Measurements from ENCODE around the gene THAP6.

THAP6 gene

GRCh38 chr4:75544870-75545269, 30.6 kb downstream of the THAP6 start:
- peaks cover 2% of the 10 kb centered on the region for H3K4me1 ChIP-seq (ENCODE audit: insufficient read depth, insufficient read length)
- TF ChIP-seq ZNF274 (IDR thresholded peaks at IDR 0.05; ENCODE audit: low read depth, low read length) (no peak), SUZ12 (IDR thresholded peaks at IDR 0.05; ENCODE audit: extremely low read depth, insufficient read depth, insufficient read length) (no peak), YY1 (IDR thresholded peaks at IDR 0.05; ENCODE audit: insufficient read depth, insufficient read length) (no peak)
- no peak for DNase-seq (ENCODE audit: low read depth, low spot score)
- no peaks in the 10 kb centered on the region for H3K9me3 ChIP-seq (ENCODE audit: insufficient read depth, low read length)
- no peak overlapping the region for H3K4me3 ChIP-seq (ENCODE audit: insufficient read length, low read depth)
- no peaks in the 10 kb centered on the region for H3K27me3 ChIP-seq (ENCODE audit: insufficient read depth, insufficient read length)
- no peak overlapping the region for H3K9ac ChIP-seq (ENCODE audit: insufficient read length, low read depth)
- H3K36me3 ChIP-seq (ENCODE audit: insufficient read depth, insufficient read length, low read length) = peaks cover 10% of the 10 kb centered on the region

GRCh38 chr4:75545526-75545925, 31.3 kb downstream of the THAP6 start:
- Histone ChIP-seq H3K9me3 (ENCODE audit: insufficient read depth, low read length) (no peaks in the 10 kb centered on the region), H3K27me3 (ENCODE audit: insufficient read depth, insufficient read length) (no peaks in the 10 kb centered on the region), H3K9ac (ENCODE audit: insufficient read length, low read depth) (no peak overlapping the region), H3K4me3 (ENCODE audit: insufficient read length, low read depth) (no peak overlapping the region), H3K4me1 (ENCODE audit: insufficient read depth, insufficient read length) (peaks cover 2% of the 10 kb centered on the region), H3K36me3 (ENCODE audit: insufficient read depth, insufficient read length, low read length) (peaks cover 8% of the 10 kb centered on the region)
- TF ChIP-seq YY1 (IDR thresholded peaks at IDR 0.05; ENCODE audit: insufficient read depth, insufficient read length) = no peak
- no peak for TF ChIP-seq SUZ12 (IDR thresholded peaks at IDR 0.05; ENCODE audit: extremely low read depth, insufficient read depth, insufficient read length)
- TF ChIP-seq ZNF274 (IDR thresholded peaks at IDR 0.05; ENCODE audit: low read depth, low read length) = no peak
- DNase-seq (ENCODE audit: low read depth, low spot score) = no peak

- no peak for DNase-seq (ENCODE audit: low read depth, low spot score)
- peaks cover 8% of the 10 kb centered on the region for H3K36me3 ChIP-seq (ENCODE audit: insufficient read depth, insufficient read length, low read length)
- no peak overlapping the region for H3K9ac ChIP-seq (ENCODE audit: insufficient read length, low read depth)
- no peaks in the 10 kb centered on the region for H3K27me3 ChIP-seq (ENCODE audit: insufficient read depth, insufficient read length)
- no peaks in the 10 kb centered on the region for H3K9me3 ChIP-seq (ENCODE audit: insufficient read depth, low read length)
- TF ChIP-seq YY1 (IDR thresholded peaks at IDR 0.05; ENCODE audit: insufficient read depth, insufficient read length) = no peak
- no peak for TF ChIP-seq SUZ12 (IDR thresholded peaks at IDR 0.05; ENCODE audit: extremely low read depth, insufficient read depth, insufficient read length)
- TF ChIP-seq ZNF274 (IDR thresholded peaks at IDR 0.05; ENCODE audit: low read depth, low read length) = no peak
- H3K4me1 ChIP-seq (ENCODE audit: insufficient read depth, insufficient read length) = peaks cover 2% of the 10 kb centered on the region
- no peak overlapping the region for H3K4me3 ChIP-seq (ENCODE audit: insufficient read length, low read depth)
Measured at GRCh38 chr4:75547647-75548387, 33.5 kb downstream of the THAP6 start.

- no peaks in the 10 kb centered on the region for H3K9me3 ChIP-seq (ENCODE audit: insufficient read depth, low read length)
- no peak for DNase-seq (ENCODE audit: low read depth, low spot score)
- H3K4me3 ChIP-seq (ENCODE audit: insufficient read length, low read depth) = no peak overlapping the region
- peaks cover 8% of the 10 kb centered on the region for H3K36me3 ChIP-seq (ENCODE audit: insufficient read depth, insufficient read length, low read length)
- TF ChIP-seq YY1 (IDR thresholded peaks at IDR 0.05; ENCODE audit: insufficient read depth, insufficient read length) (no peak), SUZ12 (IDR thresholded peaks at IDR 0.05; ENCODE audit: extremely low read depth, insufficient read depth, insufficient read length) (no peak), ZNF274 (IDR thresholded peaks at IDR 0.05; ENCODE audit: low read depth, low read length) (no peak)
- peaks cover 2% of the 10 kb centered on the region for H3K4me1 ChIP-seq (ENCODE audit: insufficient read depth, insufficient read length)
- no peak overlapping the region for H3K9ac ChIP-seq (ENCODE audit: insufficient read length, low read depth)
- H3K27me3 ChIP-seq (ENCODE audit: insufficient read depth, insufficient read length) = no peaks in the 10 kb centered on the region
Measured at GRCh38 chr4:75549019-75549418, 34.7 kb downstream of the THAP6 start.

GRCh38 chr4:75552452-75552851, 38.2 kb downstream of the THAP6 start:
- H3K9me3 ChIP-seq (ENCODE audit: insufficient read depth, low read length) = no peaks in the 10 kb centered on the region
- no peak overlapping the region for H3K4me3 ChIP-seq (ENCODE audit: insufficient read length, low read depth)
- no peak overlapping the region for H3K9ac ChIP-seq (ENCODE audit: insufficient read length, low read depth)
- H3K36me3 ChIP-seq (ENCODE audit: insufficient read depth, insufficient read length, low read length) = no peaks in the 10 kb centered on the region
- H3K27me3 ChIP-seq (ENCODE audit: insufficient read depth, insufficient read length) = no peaks in the 10 kb centered on the region
- TF ChIP-seq YY1 (IDR thresholded peaks at IDR 0.05; ENCODE audit: insufficient read depth, insufficient read length) (no peak), ZNF274 (IDR thresholded peaks at IDR 0.05; ENCODE audit: low read depth, low read length) (no peak), SUZ12 (IDR thresholded peaks at IDR 0.05; ENCODE audit: extremely low read depth, insufficient read depth, insufficient read length) (no peak)
- no peak for DNase-seq (ENCODE audit: low read depth, low spot score)
- H3K4me1 ChIP-seq (ENCODE audit: insufficient read depth, insufficient read length) = no peaks in the 10 kb centered on the region

- H3K9me3 ChIP-seq (ENCODE audit: insufficient read depth, low read length) = no peaks in the 10 kb centered on the region
- H3K9ac ChIP-seq (ENCODE audit: insufficient read length, low read depth) = no peak within 1 kb of the TSS
- DNase-seq (ENCODE audit: low read depth, low spot score) = peak; percentile 36
- TF ChIP-seq ZNF274 (IDR thresholded peaks at IDR 0.05; ENCODE audit: low read depth, low read length) (no peak), SUZ12 (IDR thresholded peaks at IDR 0.05; ENCODE audit: extremely low read depth, insufficient read depth, insufficient read length) (no peak), YY1 (IDR thresholded peaks at IDR 0.05; ENCODE audit: insufficient read depth, insufficient read length) (no peak)
- no peaks in the 10 kb centered on the region for H3K4me1 ChIP-seq (ENCODE audit: insufficient read depth, insufficient read length)
- H3K27me3 ChIP-seq (ENCODE audit: insufficient read depth, insufficient read length) = no peaks in the 10 kb centered on the region
- no peaks in the 10 kb centered on the region for H3K36me3 ChIP-seq (ENCODE audit: insufficient read depth, insufficient read length, low read length)
- H3K4me3 ChIP-seq (ENCODE audit: insufficient read length, low read depth) = no peak within 1 kb of the TSS
Measured at GRCh38 chr4:75555294-75556164, 41.3 kb downstream of the THAP6 start, which contains the start of gene ODAPH. Gene ODAPH, plus strand, starts transcription at chr4:75556066. Its CDS starts 17 bp downstream, at chr4:75556083.

- DNase-seq (ENCODE audit: low read depth, low spot score) = no peak
- H3K36me3 ChIP-seq (ENCODE audit: insufficient read depth, insufficient read length, low read length) = no peaks in the 10 kb centered on the region
- H3K4me1 ChIP-seq (ENCODE audit: insufficient read depth, insufficient read length) = no peaks in the 10 kb centered on the region
- TF ChIP-seq SUZ12 (IDR thresholded peaks at IDR 0.05; ENCODE audit: extremely low read depth, insufficient read depth, insufficient read length) = no peak
- TF ChIP-seq ZNF274 (IDR thresholded peaks at IDR 0.05; ENCODE audit: low read depth, low read length) = no peak
- TF ChIP-seq YY1 (IDR thresholded peaks at IDR 0.05; ENCODE audit: insufficient read depth, insufficient read length) = no peak
- no peaks in the 10 kb centered on the region for H3K27me3 ChIP-seq (ENCODE audit: insufficient read depth, insufficient read length)
- no peak overlapping the region for H3K9ac ChIP-seq (ENCODE audit: insufficient read length, low read depth)
- H3K4me3 ChIP-seq (ENCODE audit: insufficient read length, low read depth) = no peak overlapping the region
- no peaks in the 10 kb centered on the region for H3K9me3 ChIP-seq (ENCODE audit: insufficient read depth, low read length)
Measured at GRCh38 chr4:75557696-75558095, 43.4 kb downstream of the THAP6 start.

Measured in NT2/D1 (cell line).